Stimulated activated CD8-positive, alpha-beta memory T cell treated with anti-CD3 and anti-CD28 coated beads, Interleukin-15, amount 100 ng/mL, for 24 hours (primary cell): ENCODE results near the gene CLDN16.

Experiments used
- DNase-seq: peaks from one replicate; pipeline ENCODE4 v3.0.0-alpha.2; 2020; ENCODE audit warnings: low read depth

The CLDN16 gene

GRCh38 chr3:190380184-190380583, 7.8 kb upstream of the CLDN16 start:
- no peak for DNase-seq

- DNase-seq, result no peak
Measured at GRCh38 chr3:190381441-190381840, 6.5 kb upstream of the CLDN16 start.

GRCh38 chr3:190382082-190382481, 5.9 kb upstream of the CLDN16 start:
- DNase-seq, result no peak

- no peak for DNase-seq
Measured at GRCh38 chr3:190384309-190384756, 3.6 kb upstream of the CLDN16 start.

- DNase-seq, result no peak
Measured at GRCh38 chr3:190385731-190386688, 2.0 kb upstream of the CLDN16 start.

- DNase-seq, result no peak
Measured at GRCh38 chr3:190388703-190389102, 740 bp downstream of the CLDN16 start.

GRCh38 chr3:190396001-190396400, 8.0 kb downstream of the CLDN16 start:
- no peak for DNase-seq

- no peak for DNase-seq
Measured at GRCh38 chr3:190397889-190398288, 9.9 kb downstream of the CLDN16 start.

- no peak for DNase-seq
Measured at GRCh38 chr3:190399677-190400076, 11.7 kb downstream of the CLDN16 start.

- no peak for DNase-seq
Measured at GRCh38 chr3:190401963-190402362, 14.0 kb downstream of the CLDN16 start.

GRCh38 chr3:190404715-190405114, 16.8 kb downstream of the CLDN16 start:
- no peak for DNase-seq

GRCh38 chr3:190414297-190414696, 26.3 kb downstream of the CLDN16 start:
- DNase-seq, result no peak

GRCh38 chr3:190424108-190424477, 36.1 kb downstream of the CLDN16 start:
- no peak for DNase-seq

- peak; percentile 5 for DNase-seq
Measured at GRCh38 chr3:190424478-190425439, 36.8 kb downstream of the CLDN16 start.

GRCh38 chr3:190425833-190426232, 37.9 kb downstream of the CLDN16 start:
- DNase-seq, result no peak

GRCh38 chr3:190426806-190427507, 39.0 kb downstream of the CLDN16 start:
- DNase-seq, result no peak

GRCh38 chr3:190429681-190430080, 41.7 kb downstream of the CLDN16 start:
- no peak for DNase-seq

GRCh38 chr3:190430906-190431305, 42.9 kb downstream of the CLDN16 start:
- DNase-seq, result no peak

- DNase-seq, result no peak
Measured at GRCh38 chr3:190432216-190432615, 44.3 kb downstream of the CLDN16 start.

- no peak for DNase-seq
Measured at GRCh38 chr3:190433626-190434025, 45.7 kb downstream of the CLDN16 start.

GRCh38 chr3:190435618-190436017, 47.7 kb downstream of the CLDN16 start:
- no peak for DNase-seq

- no peak for DNase-seq
Measured at GRCh38 chr3:190436331-190436730, 48.4 kb downstream of the CLDN16 start.
